ENCODE data around the gene CACNA2D3. TPM values are rescaled to one million over a fixed set of nuclear protein-coding genes. Genes with fewer than 3 reads are reported as not detected.

The CACNA2D3 gene
- total RNA-seq, 4 donors from 2014 or later, result 0.27 to 1.5 (median 0.79) TPM

- intact Hi-C loops (cut with DNase I; ENCODE audit: low total_unique reads), result no loop called here
- H3K4me3 ChIP-seq (ENCODE audit: low read depth, poor library complexity, severe bottlenecking), result no peak overlapping the region
- TF ChIP-seq CTCF (IDR thresholded peaks at IDR 0.05) (no peak), POLR2A (IDR thresholded peaks at IDR 0.05) (no peak)
- WGBS, 2 donors, result 60 to 65% methylated on average over 5 of the region's 5 CpGs
- no peak for DNase-seq (ENCODE audit: low spot score in 2 of 2)
Observed at GRCh38 chr3:55014906-55015305, 892.6 kb downstream of the CACNA2D3 start.

- intact Hi-C loops (cut with DNase I; ENCODE audit: low total_unique reads), result no loop called here
- 92 to 95% methylated on average over 3 of the region's 3 CpGs for WGBS, 2 donors
- TF ChIP-seq POLR2A (IDR thresholded peaks at IDR 0.05), result no peak
- no peak for DNase-seq (ENCODE audit: low spot score in 2 of 2)
- no peak overlapping the region for H3K4me3 ChIP-seq (ENCODE audit: low read depth, poor library complexity, severe bottlenecking)
Observed at GRCh38 chr3:55017876-55018275, 895.5 kb downstream of the CACNA2D3 start.

GRCh38 chr3:55030938-55031337 lies 908.6 kb downstream of the CACNA2D3 start:
- WGBS, 2 donors, result 70 to 75% methylated on average over 4 of the region's 4 CpGs

GRCh38 chr3:55036883-55037577 lies 914.7 kb downstream of the CACNA2D3 start:
- 85 to 87% methylated on average over 5 of the region's 5 CpGs for WGBS, 2 donors
- no peak for DNase-seq (ENCODE audit: low spot score in 2 of 2)
- TF ChIP-seq CTCF (IDR thresholded peaks at IDR 0.05) (no peak), POLR2A (IDR thresholded peaks at IDR 0.05) (no peak)
- no peak overlapping the region for H3K4me3 ChIP-seq (ENCODE audit: low read depth, poor library complexity, severe bottlenecking)
- intact Hi-C loops (cut with DNase I; ENCODE audit: low total_unique reads), result no loop called here

More at GRCh38 chr3:55030938-55031337, 908.6 kb downstream of the CACNA2D3 start:
- no peak overlapping the region for H3K4me3 ChIP-seq (ENCODE audit: low read depth, poor library complexity, severe bottlenecking)
- no peak for TF ChIP-seq CTCF (IDR thresholded peaks at IDR 0.05)
- TF ChIP-seq POLR2A (IDR thresholded peaks at IDR 0.05), result no peak
- DNase-seq (ENCODE audit: low spot score in 2 of 2), result no peak
- intact Hi-C loops (cut with DNase I; ENCODE audit: low total_unique reads), result no loop called here

GRCh38 chr3:55042591-55042990 lies 920.2 kb downstream of the CACNA2D3 start:
- intact Hi-C loops (cut with DNase I; ENCODE audit: low total_unique reads), result no loop called here
- DNase-seq (ENCODE audit: low spot score in 2 of 2), result no peak
- 83 to 93% methylated on average over 2 of the region's 2 CpGs for WGBS, 2 donors
- no peak for TF ChIP-seq POLR2A (IDR thresholded peaks at IDR 0.05)
- TF ChIP-seq CTCF (IDR thresholded peaks at IDR 0.05), result no peak
- H3K4me3 ChIP-seq (ENCODE audit: low read depth, poor library complexity, severe bottlenecking), result no peak overlapping the region

GRCh38 chr3:55044486-55044885 lies 922.1 kb downstream of the CACNA2D3 start:
- intact Hi-C loops (cut with DNase I; ENCODE audit: low total_unique reads), result no loop called here
- TF ChIP-seq POLR2A (IDR thresholded peaks at IDR 0.05), result no peak
- TF ChIP-seq CTCF (IDR thresholded peaks at IDR 0.05), result no peak
- no peak overlapping the region for H3K4me3 ChIP-seq (ENCODE audit: low read depth, poor library complexity, severe bottlenecking)
- DNase-seq (ENCODE audit: low spot score in 2 of 2), result no peak
- WGBS, 2 donors, result 91 to 97% methylated on average over 1 of the region's 1 CpG

All from lower leg skin (tissue), 4 donors.